NB4 (cell line): ENCODE results near the gene ZNHIT1.
A peak's percentile ranks its signal among the peaks of the same experiment; 100 is the strongest.
"Not testable (repeated sequence)": the region's sequence is repeated elsewhere in the genome, so short reads cannot be mapped to it uniquely, and the experiment has no call there.

Source experiments
- CTCF ChIP-seq: IDR thresholded peaks from one replicate; pipeline ENCODE4 v1.5.1; 2012; ENCODE audit warnings: low read depth, low read length
- MAX ChIP-seq: IDR thresholded peaks from 2 replicates; pipeline ENCODE4 v1.6.1; 2011; ENCODE audit warnings: low read depth, low read length
- MYC ChIP-seq: IDR thresholded peaks from 2 replicates; pipeline ENCODE4 v1.6.1; 2011; ENCODE audit warnings: low read depth, low read length
- POLR2A ChIP-seq: IDR thresholded peaks from 2 replicates; pipeline ENCODE4 v1.6.1; 2011; ENCODE audit warnings: mild to moderate bottlenecking; ENCODE audit not compliant: insufficient read length; ENCODE audit errors: extremely low read depth

GRCh38 chr7:101264102-101264706 is 46.2 kb downstream of the ZNHIT1 start:
- not testable (repeated sequence) for TF ChIP-seq CTCF, POLR2A
- TF ChIP-seq MAX (peak; percentile 97), MYC (peak; percentile 82)
